Measurements from ENCODE around the gene PCDH7. TPM values are rescaled to one million over a fixed set of nuclear protein-coding genes. Genes with fewer than 3 reads are reported as not detected.

PCDH7 gene
- total RNA-seq, 1 experiment from 2014 or later = 28.6 TPM

- Histone ChIP-seq H3F3A (ENCODE audit: insufficient read depth, low read depth) (peaks cover 3% of the 10 kb centered on the region; the same call in 1 of the 2 replicates), H3K4me3 (peak overlapping the region; percentile 56; the same call in 1 of the 2 replicates), H3K27ac (no peak overlapping the region), H4K20me1 (ENCODE audit: insufficient read depth) (peaks cover 17% of the 10 kb centered on the region), H3K79me2 (ENCODE audit: low read depth) (peaks cover 81% of the 10 kb centered on the region), H3K4me2 (peak overlapping the region; percentile 99), H3K9me2 (ENCODE audit: insufficient read depth) (no peaks in the 10 kb centered on the region), H3K9me3 (ENCODE audit: insufficient read depth, low read depth) (no peaks in the 10 kb centered on the region), H3K27me3 (ENCODE audit: insufficient read depth, low read depth) (no peaks in the 10 kb centered on the region), H3K36me3 (ENCODE audit: low read depth) (no peaks in the 10 kb centered on the region), H2AFZ (no peak overlapping the region), H3K4me1 (replicated peaks; ENCODE audit: insufficient read depth) (peaks cover 38% of the 10 kb centered on the region)
- ChIA-PET CTCF (no interaction called here), POLR2A (ENCODE audit: unreplicated experiment) (interaction anchor here (0.7 kb wide), 1 partner anchor 118 kb away, joined by 3 read pairs; no protein-coding TSS in a partner anchor)
- TF ChIP-seq EZH2 (IDR thresholded peaks at IDR 0.05; ENCODE audit: low read depth) = no peak
- no peak for TF ChIP-seq CTCF (conservative IDR thresholded peaks at IDR 0.05)
- peak in 1 of 2 experiments; percentile 53 for DNase-seq
- intact Hi-C loops (cut with micrococcal nuclease; ENCODE audit: unreplicated experiment) = no loop called here
- no TSS peak for BruUV-seq (replicated peaks)
Measured at GRCh38 chr4:30726090-30726675, 6.0 kb downstream of the PCDH7 start.

- no TSS peak for BruUV-seq (replicated peaks)
- no peaks in the 10 kb centered on the region for H3K36me3 ChIP-seq (ENCODE audit: low read depth)
- peaks cover 71% of the 10 kb centered on the region for H3K79me2 ChIP-seq (ENCODE audit: low read depth)
- H3K4me3 ChIP-seq = peak overlapping the region; percentile 56; the same call in 1 of the 2 replicates
- H3K9me3 ChIP-seq (ENCODE audit: insufficient read depth, low read depth) = no peaks in the 10 kb centered on the region
- no peaks in the 10 kb centered on the region for H3K9me2 ChIP-seq (ENCODE audit: insufficient read depth)
- CTCF ChIA-PET = interaction anchor here (0.7 kb wide), 1 partner anchor 1700 kb away, joined by 3 read pairs; no protein-coding TSS in a partner anchor
- peaks cover 3% of the 10 kb centered on the region; the same call in 1 of the 2 replicates for H3F3A ChIP-seq (ENCODE audit: insufficient read depth, low read depth)
- H3K27ac ChIP-seq = no peak overlapping the region
- peaks cover 38% of the 10 kb centered on the region for H3K4me1 ChIP-seq (replicated peaks; ENCODE audit: insufficient read depth)
- no peak for TF ChIP-seq CTCF (conservative IDR thresholded peaks at IDR 0.05)
- TF ChIP-seq EZH2 (IDR thresholded peaks at IDR 0.05; ENCODE audit: low read depth) = no peak
- POLR2A ChIA-PET (ENCODE audit: unreplicated experiment) = interaction anchor here (0.6 to 0.7 kb wide), 2 partner anchors 9 to 959 kb away, joined by 5 to 7 read pairs; no protein-coding TSS in a partner anchor
- no peaks in the 10 kb centered on the region for H3K27me3 ChIP-seq (ENCODE audit: insufficient read depth, low read depth)
- no peak for DNase-seq
- 0 out of 2 replicates have a peak overlapping the region, but pooled peaks have one; percentile 4 for H2AFZ ChIP-seq
- peak overlapping the region; percentile 99 for H3K4me2 ChIP-seq
- peaks cover 17% of the 10 kb centered on the region for H4K20me1 ChIP-seq (ENCODE audit: insufficient read depth)
- intact Hi-C loops (cut with micrococcal nuclease; ENCODE audit: unreplicated experiment) = no loop called here
Measured at GRCh38 chr4:30727409-30727808, 7.2 kb downstream of the PCDH7 start.

- ChIA-PET CTCF (interaction anchor here (0.7 kb wide), 1 partner anchor 194 kb away, joined by 6 read pairs; no protein-coding TSS in a partner anchor), POLR2A (ENCODE audit: unreplicated experiment) (no interaction called here)
- BruUV-seq (replicated peaks) = no TSS peak
- no peaks in the 10 kb centered on the region for H3K36me3 ChIP-seq (ENCODE audit: low read depth)
- H3K4me2 ChIP-seq = no peak overlapping the region
- peaks cover 3% of the 10 kb centered on the region; the same call in 1 of the 2 replicates for H3F3A ChIP-seq (ENCODE audit: insufficient read depth, low read depth)
- H2AFZ ChIP-seq = no peak overlapping the region
- H3K9me3 ChIP-seq (ENCODE audit: insufficient read depth, low read depth) = no peaks in the 10 kb centered on the region
- no peak for DNase-seq
- peaks cover 17% of the 10 kb centered on the region for H4K20me1 ChIP-seq (ENCODE audit: insufficient read depth)
- intact Hi-C loops (cut with micrococcal nuclease; ENCODE audit: unreplicated experiment) = no loop called here
- peaks cover 35% of the 10 kb centered on the region for H3K4me1 ChIP-seq (replicated peaks; ENCODE audit: insufficient read depth)
- H3K27me3 ChIP-seq (ENCODE audit: insufficient read depth, low read depth) = no peaks in the 10 kb centered on the region
- H3K9me2 ChIP-seq (ENCODE audit: insufficient read depth) = no peaks in the 10 kb centered on the region
- H3K27ac ChIP-seq = no peak overlapping the region
- peaks cover 62% of the 10 kb centered on the region for H3K79me2 ChIP-seq (ENCODE audit: low read depth)
- no peak overlapping the region for H3K4me3 ChIP-seq
- TF ChIP-seq CTCF (conservative IDR thresholded peaks at IDR 0.05) (no peak), EZH2 (IDR thresholded peaks at IDR 0.05; ENCODE audit: low read depth) (no peak)
Measured at GRCh38 chr4:30728311-30728710, 8.1 kb downstream of the PCDH7 start.
